HEK293 (cell line): ENCODE measurements around the gene CIROP.
A peak's percentile ranks its signal among the peaks of the same experiment; 100 is the strongest.

Experiments used
- ELK4 ChIP-seq: IDR thresholded peaks from 2 replicates; pipeline ENCODE4 v1.6.1; 2011; ENCODE audit warnings: mild to moderate bottlenecking, low read depth, low read length, borderline replicate concordance
- FEZF1 ChIP-seq: fragments of 450-650 bp; formaldehyde crosslinking; IDR thresholded peaks from 2 replicates; pipeline ENCODE4 v1.5.1; 2016; ENCODE audit warnings: missing biosample characterization, missing genetic modification characterization
- HOXA7 ChIP-seq: sonication (generic); formaldehyde crosslinking; IDR thresholded peaks from 2 replicates; pipeline ENCODE4 v1.8.1; 2022; ENCODE audit warnings: missing genetic modification reagents, borderline replicate concordance
- KLF16 ChIP-seq: fragments of 450-650 bp; formaldehyde crosslinking; IDR thresholded peaks from 2 replicates; pipeline ENCODE4 v1.5.1; 2017; ENCODE audit warnings: missing biosample characterization, missing genetic modification characterization
- KLF7 ChIP-seq: fragments of 450-650 bp; formaldehyde crosslinking; IDR thresholded peaks from 2 replicates; pipeline ENCODE4 v1.5.1; 2016; ENCODE audit warnings: missing biosample characterization, missing genetic modification characterization, borderline replicate concordance
- KLF8 ChIP-seq: fragments of 450-650 bp; formaldehyde crosslinking; IDR thresholded peaks from 2 replicates; pipeline ENCODE4 v1.5.1; 2016; ENCODE audit warnings: missing biosample characterization, missing genetic modification characterization
- OVOL3 ChIP-seq: fragments of 450-650 bp; formaldehyde crosslinking; IDR thresholded peaks from 2 replicates; pipeline ENCODE4 v1.5.1; 2016; ENCODE audit warnings: missing biosample characterization, missing genetic modification characterization
- PRDM2 ChIP-seq: fragments of 450-650 bp; formaldehyde crosslinking; IDR thresholded peaks from 2 replicates; pipeline ENCODE4 v1.5.1; 2016; ENCODE audit warnings: missing biosample characterization, missing genetic modification characterization, borderline replicate concordance
- SETDB1 ChIP-seq: IDR thresholded peaks from one replicate; pipeline ENCODE4 v1.6.1; 2017; ENCODE audit warnings: mild to moderate bottlenecking, low read length, moderate library complexity, mixed read lengths; ENCODE audit not compliant: insufficient read length
- ZBTB21 ChIP-seq: fragments of 450-650 bp; formaldehyde crosslinking; IDR thresholded peaks from 2 replicates; pipeline ENCODE4 v1.5.1; 2017; ENCODE audit warnings: missing biosample characterization, missing genetic modification characterization
- ZBTB26 ChIP-seq: fragments of 450-650 bp; formaldehyde crosslinking; optimal IDR thresholded peaks from 2 replicates; pipeline ENCODE3; 2016; ENCODE audit warnings: missing biosample characterization, mild to moderate bottlenecking, missing genetic modification characterization
- ZBTB6 ChIP-seq: fragments of 450-650 bp; formaldehyde crosslinking; IDR thresholded peaks from 2 replicates; pipeline ENCODE4 v1.5.1; 2017; ENCODE audit warnings: missing biosample characterization, missing genetic modification characterization
- ZEB2 ChIP-seq: fragments of 450-650 bp; formaldehyde crosslinking; IDR thresholded peaks from 2 replicates; pipeline ENCODE4 v1.5.1; 2016; ENCODE audit warnings: missing biosample characterization, missing genetic modification characterization
- ZNF214 ChIP-seq: fragments of 450-650 bp; formaldehyde crosslinking; IDR thresholded peaks from 2 replicates; pipeline ENCODE4 v1.5.1; 2017; ENCODE audit warnings: missing biosample characterization, mild to moderate bottlenecking, missing genetic modification characterization, borderline replicate concordance
- ZNF221 ChIP-seq: fragments of 450-650 bp; formaldehyde crosslinking; IDR thresholded peaks from 2 replicates; pipeline ENCODE4 v1.5.1; 2017; ENCODE audit warnings: missing biosample characterization, missing genetic modification characterization, borderline replicate concordance
- ZNF26 ChIP-seq: fragments of 450-650 bp; formaldehyde crosslinking; IDR thresholded peaks from 2 replicates; pipeline ENCODE4 v1.5.1; 2016; ENCODE audit warnings: missing biosample characterization, missing genetic modification characterization
- ZNF292 ChIP-seq: fragments of 450-650 bp; formaldehyde crosslinking; IDR thresholded peaks from 2 replicates; pipeline ENCODE4 v1.5.1; 2016; ENCODE audit warnings: low read depth, missing biosample characterization, missing genetic modification characterization, borderline replicate concordance
- ZNF341 ChIP-seq: fragments of 450-650 bp; formaldehyde crosslinking; IDR thresholded peaks from 2 replicates; pipeline ENCODE4; 2016; ENCODE audit warnings: low read depth, missing biosample characterization, missing genetic modification characterization
- ZNF394 ChIP-seq: fragments of 450-650 bp; formaldehyde crosslinking; IDR thresholded peaks from 2 replicates; pipeline ENCODE4 v1.5.1; 2016; ENCODE audit warnings: missing biosample characterization, missing genetic modification characterization, mild to moderate bottlenecking, moderate library complexity, borderline replicate concordance
- ZNF513 ChIP-seq: fragments of 450-650 bp; IDR thresholded peaks from 2 replicates; pipeline ENCODE4 v1.5.1; 2018; ENCODE audit warnings: missing biosample characterization, missing genetic modification characterization
- ZNF600 ChIP-seq: fragments of 450-650 bp; formaldehyde crosslinking; IDR thresholded peaks from 2 replicates; pipeline ENCODE4 v1.5.1; 2016; ENCODE audit warnings: missing biosample characterization, missing genetic modification characterization
- ZNF626 ChIP-seq: fragments of 450-650 bp; sonication (Bioruptor Pico); formaldehyde crosslinking; IDR thresholded peaks from 2 replicates; pipeline ENCODE4 v1.5.1; 2018; ENCODE audit warnings: missing biosample characterization, missing genetic modification characterization, inconsistent platforms
- ZNF660 ChIP-seq: fragments of 450-650 bp; IDR thresholded peaks from 2 replicates; pipeline ENCODE4 v1.5.1; 2018; ENCODE audit warnings: missing biosample characterization, mild to moderate bottlenecking, missing genetic modification characterization
- ZNF664 ChIP-seq: fragments of 450-650 bp; formaldehyde crosslinking; IDR thresholded peaks from 2 replicates; pipeline ENCODE4 v1.5.1; 2016; ENCODE audit warnings: missing biosample characterization, missing genetic modification characterization
- ZNF747 ChIP-seq: fragments of 450-650 bp; formaldehyde crosslinking; IDR thresholded peaks from 2 replicates; pipeline ENCODE4 v1.5.1; 2016; ENCODE audit warnings: missing biosample characterization, missing genetic modification characterization
- ZXDB ChIP-seq: fragments of 450-650 bp; formaldehyde crosslinking; IDR thresholded peaks from 2 replicates; pipeline ENCODE4 v1.5.1; 2016; ENCODE audit warnings: missing biosample characterization, missing genetic modification characterization

CIROP gene

GRCh38 chr14:23104591-23105347 is at the start of gene CIROP (continued):
- TF ChIP-seq ZNF747 (no peak), ZNF26 (tag by site-specific recombination) (no peak), PRDM2 (tag by site-specific recombination) (no peak), ZNF341 (tag by site-specific recombination) (peak; percentile 55; the same call in 1 of the 2 replicates), ELK4 (no peak), HOXA7 (CRISPR knock-in tag) (no peak), ZNF214 (no peak), ZBTB26 (no peak), ZNF513 (tag by site-specific recombination) (no peak), KLF8 (tag by site-specific recombination) (peak; percentile 12; the same call in 1 of the 2 replicates), ZNF664 (tag by site-specific recombination) (no peak), ZBTB6 (tag by site-specific recombination) (peak; percentile 97), ZBTB21 (tag by site-specific recombination) (no peak), ZNF221 (tag by site-specific recombination) (no peak), ZNF394 (tag by site-specific recombination) (no peak), ZNF600 (tag by site-specific recombination) (no peak), ZNF660 (tag by site-specific recombination) (no peak), ZNF626 (tag by site-specific recombination) (no peak), ZNF292 (tag by site-specific recombination) (no peak), OVOL3 (tag by site-specific recombination) (no peak), ZEB2 (tag by site-specific recombination) (0 out of 2 replicates have a peak, but pooled peaks have one; percentile 19), SETDB1 (no peak), KLF7 (no peak), ZXDB (tag by site-specific recombination) (no peak; the same call in 1 of the 2 replicates), KLF16 (tag by site-specific recombination) (no peak), FEZF1 (tag by site-specific recombination) (no peak)
